ENCODE measurements around the gene MATK. TPM values are rescaled to one million over a fixed set of nuclear protein-coding genes. Genes with fewer than 3 reads are reported as not detected.
A peak's percentile ranks its signal among the peaks of the same experiment; 100 is the strongest.

The MATK gene
- total RNA-seq, 3 donors from 2014 or later, result 2.2 to 3.6 (median 2.4) TPM

- Histone ChIP-seq H3K9me3 (no peaks in the 10 kb centered on the region), H3K36me3 (ENCODE audit: low read depth) (no peaks in the 10 kb centered on the region), H3K4me3 (no peak overlapping the region), H3K4me1 (ENCODE audit: low read depth) (no peaks in the 10 kb centered on the region)
- ATAC-seq (peak; percentile 13), DNase-seq (no peak)
- no peak for TF ChIP-seq CTCF (IDR thresholded peaks at IDR 0.05)
- intact Hi-C loops (cut with DNase I, micrococcal nuclease), result no loop called here
Observed at GRCh38 chr19:3752492-3752891, 33.7 kb downstream of the MATK start.

GRCh38 chr19:3751236-3751635 lies 34.9 kb downstream of the MATK start:
- no peaks in the 10 kb centered on the region for H3K4me1 ChIP-seq (ENCODE audit: low read depth)
- H3K36me3 ChIP-seq (ENCODE audit: low read depth), result peaks cover 2% of the 10 kb centered on the region
- H3K9me3 ChIP-seq, result no peaks in the 10 kb centered on the region
- H3K4me3 ChIP-seq, result no peak overlapping the region
- no peak for TF ChIP-seq CTCF (IDR thresholded peaks at IDR 0.05)
- DNase-seq (no peak), ATAC-seq (no peak)
- intact Hi-C loops (cut with DNase I, micrococcal nuclease), result no loop called here

DNA sequence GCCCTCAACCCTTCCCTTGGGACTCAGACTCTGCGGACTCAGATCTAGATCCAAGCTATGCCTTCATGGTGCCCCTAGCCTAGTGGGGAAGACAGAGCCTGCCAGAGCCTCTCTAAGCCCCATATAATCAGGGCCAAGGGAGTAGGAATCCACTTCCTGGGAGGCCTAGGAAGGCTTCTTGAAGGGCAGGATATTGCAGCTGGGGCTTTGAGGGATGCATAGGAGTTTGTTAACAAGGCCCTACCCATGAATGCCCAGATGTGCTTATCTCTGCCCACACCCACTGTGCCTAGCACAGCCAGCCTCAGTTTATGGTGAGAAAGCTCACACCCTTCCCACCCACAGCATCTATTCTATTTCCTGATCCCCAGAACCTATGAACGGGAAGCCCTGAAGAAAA lies 36.0 kb downstream of the MATK start:
- intact Hi-C loops (cut with DNase I, micrococcal nuclease), result no loop called here
- peaks cover 2% of the 10 kb centered on the region for H3K36me3 ChIP-seq (ENCODE audit: low read depth)
- H3K4me1 ChIP-seq (ENCODE audit: low read depth), result no peaks in the 10 kb centered on the region
- no peak overlapping the region for H3K4me3 ChIP-seq
- no peak for DNase-seq
- no peak for ATAC-seq
- no peaks in the 10 kb centered on the region for H3K9me3 ChIP-seq
- TF ChIP-seq CTCF (IDR thresholded peaks at IDR 0.05), result no peak

DNA sequence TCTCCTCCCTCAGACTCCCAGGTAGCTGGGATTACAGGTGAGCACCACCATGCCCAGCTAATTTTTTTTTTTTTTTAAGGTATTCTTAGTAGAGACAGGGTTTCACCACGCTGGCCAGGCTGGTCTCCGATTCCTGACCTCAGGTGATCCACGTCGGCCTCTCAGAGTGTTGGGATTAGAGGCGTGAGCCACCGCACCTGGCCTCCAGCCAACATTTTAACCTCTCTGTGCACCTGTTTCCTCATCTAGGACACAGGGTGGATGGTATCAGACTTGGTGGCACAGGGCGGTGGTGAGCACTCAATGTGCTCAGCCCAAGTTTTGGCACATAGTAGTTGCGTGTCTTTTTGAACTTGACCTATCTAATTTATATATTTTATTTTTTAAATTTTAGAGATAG lies 37.2 kb downstream of the MATK start:
- ATAC-seq, result peak; percentile 30
- Histone ChIP-seq H3K9me3 (no peaks in the 10 kb centered on the region), H3K4me1 (ENCODE audit: low read depth) (no peaks in the 10 kb centered on the region), H3K36me3 (ENCODE audit: low read depth) (peaks cover 2% of the 10 kb centered on the region), H3K4me3 (no peak overlapping the region)
- TF ChIP-seq CTCF (IDR thresholded peaks at IDR 0.05), result no peak
- intact Hi-C loops (cut with DNase I, micrococcal nuclease), result no loop called here
- DNase-seq, result no peak

GRCh38 chr19:3746371-3747056 lies 39.7 kb downstream of the MATK start:
- TF ChIP-seq CTCF (IDR thresholded peaks at IDR 0.05), result no peak
- no peak for DNase-seq
- no peaks in the 10 kb centered on the region for H3K4me1 ChIP-seq (ENCODE audit: low read depth)
- intact Hi-C loops (cut with DNase I, micrococcal nuclease), result no loop called here
- no peak for ATAC-seq
- H3K36me3 ChIP-seq (ENCODE audit: low read depth), result peaks cover 2% of the 10 kb centered on the region
- H3K4me3 ChIP-seq, result no peak overlapping the region
- no peaks in the 10 kb centered on the region for H3K9me3 ChIP-seq
